Kidney (tissue), 14 donors: ENCODE data around the gene FAM221B. TPM values are rescaled to one million over a fixed set of nuclear protein-coding genes. Genes with fewer than 3 reads are reported as not detected.
A peak's percentile ranks its signal among the peaks of the same experiment; 100 is the strongest.

Source experiments
- DNase-seq, 5 donors: peaks; one replicate each; pipeline ENCODE4 v3.0.0-alpha.2; 2013 to 2020
- FAIRE-seq: peaks from 2 replicates; lab custom pipeline; 2012; peaks lifted over from hg19 to GRCh38; lab: Jason Lieb, UNC
- H3K27ac ChIP-seq, 2 donors: one replicate each; pipeline ENCODE4 v1.7.0; 2013; ENCODE audit warnings: low read depth in 2 of 2, low read length in 2 of 2, inconsistent platforms in 1 of 2
- H3K27me3 ChIP-seq: one replicate; pipeline ENCODE4 v1.7.1; 2013; ENCODE audit warnings: low read length, inconsistent platforms; ENCODE audit not compliant: control insufficient read depth, insufficient read depth
- H3K36me3 ChIP-seq, 3 donors: one replicate each; pipeline versions ENCODE4 v1.7.0 to v1.7.1; 2013; ENCODE audit warnings: low read length in 3 of 3, control low read depth in 1 of 3, inconsistent platforms in 1 of 3; ENCODE audit not compliant: insufficient read depth in 3 of 3, control insufficient read depth in 2 of 3
- H3K4me1 ChIP-seq, 3 donors: one replicate each; pipeline versions ENCODE4 v1.7.0 to v1.7.1; 2013; ENCODE audit warnings: low read length in 3 of 3, inconsistent platforms in 1 of 3, low read depth in 1 of 3; ENCODE audit not compliant: control insufficient read depth in 2 of 3, insufficient read depth in 2 of 3
- H3K4me3 ChIP-seq, 3 donors: one replicate each; pipeline versions ENCODE4 v1.7.0 to v1.8.1; 2013; ENCODE audit warnings: low read length in 3 of 3, control low read depth in 1 of 3, inconsistent platforms in 1 of 3
- H3K9ac ChIP-seq, 3 donors: one replicate each; pipeline versions ENCODE4 v1.7.0 to v1.7.1; 2013; ENCODE audit warnings: low read length in 3 of 3, control low read depth in 1 of 3, inconsistent platforms in 1 of 3
- H3K9me3 ChIP-seq, 3 donors: one replicate each; pipeline versions ENCODE4 v1.7.0 to v1.7.1; 2013; ENCODE audit warnings: low read length in 3 of 3, control low read depth in 1 of 3, inconsistent platforms in 1 of 3; ENCODE audit not compliant: control insufficient read depth in 2 of 3, insufficient read depth in 1 of 3
- CTCF ChIP-seq: IDR thresholded peaks from 3 replicates; pipeline ENCODE4 v1.5.1; 2012; ENCODE audit warnings: mild to moderate bottlenecking, moderate library complexity, borderline replicate concordance; ENCODE audit not compliant: insufficient read depth; ENCODE audit errors: extremely low read depth
- intact Hi-C: fragments of 100-400 bp; cut with DNase I; formaldehyde crosslinking; loops from one replicate; pipeline ENCODE4 v1.11.1; 2022
- polyA plus RNA-seq: library from polyadenylated mRNA; stranded (reverse); fragments of 350-450 nt; fragmentation: Illumina TruSeq; extraction: RNeasy Lipid Tissue Mini Kit (QIAGEN cat#74804); gene quantifications from one replicate; pipeline ENCODE4 v1.2.3, GENCODE V29; 2014; ENCODE audit warnings: low read depth, low replicate concordance; ENCODE audit not compliant: insufficient read depth
- total RNA-seq: library from RNA; stranded (reverse); fragmentation: NEBNext Ultra II Directional; extraction: Animal tissue kit (Norgen Biotek cat#: 25700); gene quantifications from one replicate; pipeline ENCODE4 v1.2.1, GENCODE V29; 2021
- donor health status: control.
- donor health status: control.
- donor health status: control.
- donor health status: control.
- donor health status: control.
- donor health status: DM: yes; HTN: yes; CAD: no.
- donor health status: Normal renal cell carcinoma (clear cell type).

Gene FAM221B
- total and polyA plus RNA-seq, 2 donors from 2014 or later, result not detected

DNA sequence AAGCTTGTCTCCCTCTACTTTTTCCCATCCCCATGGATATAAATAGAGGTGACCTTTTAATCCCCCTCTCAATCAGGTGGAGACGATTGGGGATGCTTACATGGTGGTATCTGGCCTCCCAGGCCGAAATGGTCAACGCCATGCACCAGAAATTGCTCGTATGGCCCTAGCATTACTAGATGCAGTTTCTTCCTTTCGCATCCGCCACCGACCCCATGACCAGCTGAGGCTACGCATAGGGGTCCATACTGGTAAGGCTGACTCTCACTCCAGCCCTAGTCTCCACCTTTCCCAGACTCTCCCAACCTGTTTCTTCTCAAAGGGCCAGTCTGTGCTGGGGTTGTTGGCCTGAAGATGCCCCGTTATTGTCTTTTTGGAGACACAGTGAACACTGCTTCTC lies 20.1 kb downstream of the FAM221B start:
- intact Hi-C loops, result no loop called here
- DNase-seq, result peak in 1 of 5 donors; percentile 8
- Histone ChIP-seq H3K36me3 (peaks cover 0 to 18% (median 9%) of the 10 kb centered on the region in 3 donors), H3K9ac (no peak overlapping the region), H3K27ac (no peak overlapping the region), H3K4me3 (no peak overlapping the region), H3K4me1 (peaks cover 0 to 16% (median 12%) of the 10 kb centered on the region in 3 donors), H3K27me3 (no peaks in the 10 kb centered on the region), H3K9me3 (no peaks in the 10 kb centered on the region)
- no peak for TF ChIP-seq CTCF
- FAIRE-seq, result no peak

DNA sequence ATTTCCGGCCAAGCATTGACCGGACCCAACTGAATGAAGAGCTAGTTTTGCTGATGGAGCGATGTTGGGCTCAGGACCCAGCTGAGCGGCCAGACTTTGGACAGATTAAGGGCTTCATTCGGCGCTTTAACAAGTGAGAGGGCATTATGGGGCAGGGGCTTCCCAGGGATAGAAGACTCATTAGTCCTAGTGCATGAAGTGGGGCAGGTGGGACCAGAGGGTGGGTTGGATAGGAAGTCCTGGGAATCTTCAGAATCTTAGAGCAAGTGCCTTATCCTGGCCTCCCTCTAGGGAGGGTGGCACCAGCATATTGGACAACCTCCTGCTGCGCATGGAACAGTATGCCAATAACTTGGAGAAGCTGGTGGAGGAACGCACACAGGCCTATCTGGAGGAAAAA lies 22.4 kb downstream of the FAM221B start:
- H3K4me1 ChIP-seq, result no peaks in the 10 kb centered on the region
- H3K36me3 ChIP-seq, result peaks cover 2 to 24% (median 9%) of the 10 kb centered on the region in 3 donors
- no peak for FAIRE-seq
- no peaks in the 10 kb centered on the region for H3K9me3 ChIP-seq
- no peak for TF ChIP-seq CTCF
- H3K9ac ChIP-seq, result no peak overlapping the region
- no peak overlapping the region for H3K4me3 ChIP-seq
- H3K27ac ChIP-seq, result no peak overlapping the region
- peak in 1 of 5 donors; percentile 12 for DNase-seq
- intact Hi-C loops, result no loop called here
- H3K27me3 ChIP-seq, result no peaks in the 10 kb centered on the region

DNA sequence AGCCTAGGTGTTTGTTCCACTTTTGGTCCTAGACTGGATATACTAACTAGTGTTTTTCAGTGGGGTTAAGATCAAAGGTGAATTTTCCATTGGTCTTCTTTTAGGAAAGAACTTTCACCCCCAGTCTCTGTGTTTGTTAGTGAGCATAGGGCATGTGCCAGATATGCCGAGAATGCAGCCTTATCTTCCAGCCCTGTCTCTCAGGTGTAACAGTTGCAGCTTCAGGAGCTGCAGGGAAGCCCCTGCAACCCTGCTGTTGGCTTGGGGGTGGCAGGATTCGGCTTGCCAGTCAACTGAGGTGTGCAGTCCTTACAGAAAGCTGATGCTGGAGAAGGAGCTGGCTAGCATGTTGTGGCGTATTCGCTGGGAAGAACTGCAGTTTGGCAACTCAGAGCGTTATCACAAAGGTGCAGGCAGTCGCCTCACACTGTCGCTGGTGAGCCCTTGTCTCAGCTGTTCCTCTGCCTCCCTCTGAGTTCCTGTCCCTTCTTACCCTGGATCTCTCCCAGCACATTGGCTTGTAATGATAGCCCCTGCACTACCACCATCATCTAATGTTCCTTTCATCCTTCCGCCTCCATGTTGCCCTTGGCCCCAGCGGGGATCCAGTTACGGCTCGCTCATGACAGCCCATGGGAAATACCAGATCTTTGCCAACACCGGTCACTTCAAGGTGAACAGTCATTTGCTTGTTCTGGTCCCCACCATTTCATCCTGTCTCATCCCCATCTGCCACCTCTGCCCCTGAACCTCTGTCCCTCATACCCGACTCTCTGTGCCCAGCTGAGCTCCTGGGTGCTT lies 27.0 kb downstream of the FAM221B start:
- peak in 3 of 5 donors; percentile 30 to 44 (median 40) for DNase-seq
- Histone ChIP-seq H3K4me3 (no peak overlapping the region), H3K36me3 (peaks cover 0 to 15% (median 2%) of the 10 kb centered on the region in 3 donors), H3K9me3 (no peaks in the 10 kb centered on the region), H3K4me1 (no peaks in the 10 kb centered on the region), H3K27ac (no peak overlapping the region), H3K9ac (no peak overlapping the region), H3K27me3 (no peaks in the 10 kb centered on the region)
- intact Hi-C loops, result no loop called here
- no peak for FAIRE-seq
- TF ChIP-seq CTCF, result no peak
